Measurements from ENCODE around the gene TRIM60.
A peak's percentile ranks its signal among the peaks of the same experiment; 100 is the strongest.
"Not testable (repeated sequence)": the region's sequence is repeated elsewhere in the genome, so short reads cannot be mapped to it uniquely, and the experiment has no call there.

TRIM60 gene

DNA sequence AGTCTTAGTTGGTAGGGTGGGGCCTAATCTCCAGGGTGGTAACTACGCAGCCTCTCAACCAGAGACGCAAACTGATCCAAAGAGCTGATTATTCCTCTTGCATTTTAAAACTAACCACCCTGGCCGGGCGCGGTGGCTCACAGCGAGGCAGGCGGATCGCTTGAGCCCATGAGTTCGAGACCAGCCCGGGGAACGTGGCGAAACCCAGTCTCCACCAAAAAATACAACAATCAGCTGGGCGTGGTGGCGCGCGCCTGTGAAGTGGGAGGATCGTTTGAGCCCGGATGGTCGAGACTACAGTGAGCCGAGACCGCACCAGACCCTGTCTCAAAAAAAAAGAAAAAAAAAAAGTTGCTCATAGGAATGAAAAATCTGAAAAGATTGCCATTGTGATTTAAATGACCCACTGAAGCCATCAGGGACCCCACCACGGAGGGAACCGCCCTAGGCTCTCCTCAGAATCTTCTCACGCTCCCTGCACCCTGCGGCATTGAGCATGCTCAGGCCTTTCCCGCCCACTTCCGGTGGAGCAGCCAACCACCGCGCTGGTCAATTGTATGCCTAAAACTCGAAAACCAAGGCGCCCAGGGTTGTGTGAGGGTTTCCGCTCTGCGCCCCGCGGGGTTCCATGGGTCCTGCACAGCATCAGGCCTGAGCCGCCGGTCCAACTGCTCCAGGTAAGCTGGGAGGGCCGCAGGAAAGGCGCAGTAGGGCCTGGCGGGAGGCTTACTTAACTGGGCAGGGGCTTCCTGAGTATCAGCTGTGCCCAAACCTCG is at the start of gene TRIM60:
Gene TRIM60, plus strand, starts transcription at position 564 of the 776 bp plus-strand sequence. CDS start 8,074 bp downstream, outside the sequence.
- TF ChIP-seq, protein P1, sequence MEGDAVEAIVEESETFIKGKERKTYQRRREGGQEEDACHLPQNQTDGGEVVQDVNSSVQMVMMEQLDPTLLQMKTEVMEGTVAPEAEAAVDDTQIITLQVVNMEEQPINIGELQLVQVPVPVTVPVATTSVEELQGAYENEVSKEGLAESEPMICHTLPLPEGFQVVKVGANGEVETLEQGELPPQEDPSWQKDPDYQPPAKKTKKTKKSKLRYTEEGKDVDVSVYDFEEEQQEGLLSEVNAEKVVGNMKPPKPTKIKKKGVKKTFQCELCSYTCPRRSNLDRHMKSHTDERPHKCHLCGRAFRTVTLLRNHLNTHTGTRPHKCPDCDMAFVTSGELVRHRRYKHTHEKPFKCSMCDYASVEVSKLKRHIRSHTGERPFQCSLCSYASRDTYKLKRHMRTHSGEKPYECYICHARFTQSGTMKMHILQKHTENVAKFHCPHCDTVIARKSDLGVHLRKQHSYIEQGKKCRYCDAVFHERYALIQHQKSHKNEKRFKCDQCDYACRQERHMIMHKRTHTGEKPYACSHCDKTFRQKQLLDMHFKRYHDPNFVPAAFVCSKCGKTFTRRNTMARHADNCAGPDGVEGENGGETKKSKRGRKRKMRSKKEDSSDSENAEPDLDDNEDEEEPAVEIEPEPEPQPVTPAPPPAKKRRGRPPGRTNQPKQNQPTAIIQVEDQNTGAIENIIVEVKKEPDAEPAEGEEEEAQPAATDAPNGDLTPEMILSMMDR (IDR thresholded peaks at IDR 0.05), result no peak
- TF ChIP-seq ZFX (IDR thresholded peaks at IDR 0.05; ENCODE audit: borderline replicate concordance), result no peak
- H3K27ac ChIP-seq, result no peak within 1 kb of the TSS

DNA sequence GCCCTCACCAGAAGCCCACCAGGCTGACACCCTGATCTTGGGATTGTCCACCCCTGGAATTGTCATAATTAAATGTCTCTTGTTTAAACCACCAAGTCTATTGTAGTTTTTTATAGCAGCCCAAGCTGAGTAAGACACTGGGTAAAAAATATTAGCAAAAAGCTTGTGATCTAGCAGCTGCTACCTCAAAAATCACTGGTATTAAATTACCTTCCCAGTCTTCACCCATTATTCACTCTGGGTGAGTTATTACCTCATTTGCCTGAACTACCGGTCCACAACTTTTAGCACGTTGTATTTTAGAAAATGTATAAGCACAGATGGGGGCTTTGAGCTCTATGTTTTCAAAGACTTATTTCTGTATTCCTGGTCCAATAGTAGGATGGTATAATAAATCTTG is 42.3 kb upstream of the TRIM60 start:
- H3K27ac ChIP-seq, result no peak overlapping the region
- TF ChIP-seq, protein P1 (IDR thresholded peaks at IDR 0.05), result no peak
- TF ChIP-seq ZFX (IDR thresholded peaks at IDR 0.05; ENCODE audit: borderline replicate concordance), result no peak

DNA sequence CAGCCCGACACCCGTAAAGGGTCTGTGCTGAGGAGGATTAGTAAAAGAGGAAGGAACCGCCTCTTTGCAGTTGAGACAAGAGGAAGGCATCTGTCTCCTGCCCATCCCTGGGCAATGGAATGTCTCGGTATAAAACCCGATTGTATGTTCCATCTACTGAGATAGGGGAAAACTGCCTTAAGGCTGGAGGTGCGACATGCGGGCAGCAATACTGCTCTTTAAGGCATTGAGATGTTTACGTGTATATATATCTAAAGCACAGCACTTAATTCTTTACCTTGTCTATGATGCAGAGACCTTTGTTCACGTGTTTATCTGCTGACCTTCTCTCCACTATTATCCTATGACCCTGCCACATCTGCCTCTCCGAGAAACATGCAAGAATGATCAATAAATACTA is 41.0 kb upstream of the TRIM60 start:
- not testable (repeated sequence) for H3K27ac ChIP-seq

DNA sequence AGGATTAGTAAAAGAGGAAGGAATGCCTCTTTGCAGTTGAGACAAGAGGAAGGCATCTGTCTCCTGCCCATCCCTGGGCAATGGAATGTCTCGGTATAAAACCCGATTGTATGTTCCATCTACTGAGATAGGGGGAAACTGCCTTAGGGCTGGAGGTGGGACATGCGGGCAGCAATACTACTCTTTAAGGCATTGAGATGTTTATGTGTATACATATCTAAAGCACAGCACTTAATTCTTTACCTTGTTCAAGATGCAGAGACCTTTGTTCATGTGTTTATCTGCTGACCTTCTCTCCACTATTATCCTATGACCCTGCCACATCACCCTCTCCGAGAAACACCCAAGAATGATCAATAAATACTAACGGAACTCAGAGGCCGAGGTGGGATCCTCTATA is 35.7 kb upstream of the TRIM60 start:
- not testable (repeated sequence) for H3K27ac ChIP-seq

DNA sequence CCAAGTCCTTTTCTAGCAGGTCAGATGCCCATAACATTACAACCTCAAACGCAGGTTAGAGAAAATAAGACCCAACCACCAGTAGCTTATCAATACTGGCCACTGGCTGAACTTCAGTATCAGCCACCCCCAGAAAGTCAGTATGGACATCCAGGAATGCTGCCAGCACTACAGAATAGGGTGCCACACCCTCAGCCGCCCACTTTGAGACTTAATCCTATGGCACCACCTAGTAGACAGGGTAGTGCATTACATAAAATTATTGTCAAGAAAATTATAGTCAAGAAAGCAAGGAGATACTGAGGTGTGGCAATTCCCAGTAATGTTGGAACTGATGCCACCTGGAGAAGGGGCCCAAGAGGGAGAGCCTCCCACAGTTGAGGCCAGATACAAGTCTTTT is 34.5 kb upstream of the TRIM60 start:
- no peak overlapping the region for H3K27ac ChIP-seq
- TF ChIP-seq, protein P1 (IDR thresholded peaks at IDR 0.05), result peak; percentile 29
- TF ChIP-seq ZFX (IDR thresholded peaks at IDR 0.05; ENCODE audit: borderline replicate concordance), result no peak

DNA sequence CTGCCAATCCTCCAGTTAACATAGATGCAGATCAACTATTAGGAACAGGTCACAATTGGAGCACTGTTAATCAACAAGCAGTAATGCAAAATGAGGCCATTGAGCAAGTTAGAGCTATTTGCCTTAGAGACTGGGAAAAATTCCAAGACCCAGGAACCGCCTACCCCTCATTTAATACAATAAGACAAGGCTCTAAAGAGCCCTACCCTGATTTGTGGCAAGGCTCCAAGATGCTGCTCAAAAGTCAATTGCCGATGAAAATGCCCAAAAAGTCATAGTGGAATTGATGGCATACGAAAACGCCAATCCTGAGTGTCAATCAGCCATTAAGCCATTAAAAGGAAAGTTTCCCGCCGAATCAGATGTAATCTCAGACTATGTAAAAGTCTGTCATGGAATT is 33.9 kb upstream of the TRIM60 start:
- no peak for TF ChIP-seq ZFX (IDR thresholded peaks at IDR 0.05; ENCODE audit: borderline replicate concordance)
- TF ChIP-seq, protein P1 (IDR thresholded peaks at IDR 0.05), result no peak
- H3K27ac ChIP-seq, result no peak overlapping the region

DNA sequence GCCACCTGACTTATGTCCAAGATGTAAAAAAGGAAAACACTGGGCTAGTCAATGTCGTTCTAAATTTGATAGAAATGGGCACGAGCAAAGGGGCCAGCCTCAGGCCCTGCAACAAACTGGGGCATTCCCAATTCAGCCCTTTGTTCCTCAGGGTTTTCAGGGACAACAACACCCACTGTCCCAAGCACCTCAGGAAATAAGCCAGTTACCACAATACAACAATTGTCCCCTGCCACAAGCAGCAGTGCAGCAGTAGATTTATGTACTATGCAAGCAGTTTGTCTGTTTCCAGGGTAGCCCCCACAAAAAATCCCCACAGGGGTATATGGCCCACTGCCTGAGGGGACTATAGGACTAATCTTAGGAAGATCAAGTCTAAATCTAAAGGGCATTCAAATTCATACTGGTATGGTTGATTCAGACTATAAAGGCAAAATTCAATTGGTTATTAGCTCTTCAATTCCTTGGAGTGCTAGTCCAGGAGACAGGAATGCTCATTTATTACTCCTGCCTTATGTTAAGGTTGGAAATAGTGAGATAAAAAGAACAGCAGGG is 33.2 kb upstream of the TRIM60 start:
- not testable (repeated sequence) for H3K27ac ChIP-seq

DNA sequence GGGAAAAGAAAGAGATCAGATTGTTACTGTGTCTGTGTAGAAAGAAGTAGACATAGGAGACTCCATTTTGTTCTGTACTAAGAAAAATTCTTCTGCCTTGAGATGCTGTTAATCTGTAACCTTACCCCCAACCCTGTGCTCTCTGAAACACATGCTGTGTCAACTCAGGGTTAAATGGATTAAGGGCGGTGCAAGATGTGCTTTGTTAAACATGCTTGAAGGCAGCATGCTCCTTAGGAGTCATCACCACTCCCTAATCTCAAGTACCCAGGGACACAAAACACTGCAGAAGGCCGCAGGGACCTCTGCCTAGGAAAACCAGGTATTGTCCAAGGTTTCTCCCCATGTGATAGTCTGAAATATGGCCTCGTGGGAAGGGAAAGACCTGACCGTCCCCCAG is 29.8 kb upstream of the TRIM60 start:
- H3K27ac ChIP-seq, result not testable (repeated sequence)

DNA sequence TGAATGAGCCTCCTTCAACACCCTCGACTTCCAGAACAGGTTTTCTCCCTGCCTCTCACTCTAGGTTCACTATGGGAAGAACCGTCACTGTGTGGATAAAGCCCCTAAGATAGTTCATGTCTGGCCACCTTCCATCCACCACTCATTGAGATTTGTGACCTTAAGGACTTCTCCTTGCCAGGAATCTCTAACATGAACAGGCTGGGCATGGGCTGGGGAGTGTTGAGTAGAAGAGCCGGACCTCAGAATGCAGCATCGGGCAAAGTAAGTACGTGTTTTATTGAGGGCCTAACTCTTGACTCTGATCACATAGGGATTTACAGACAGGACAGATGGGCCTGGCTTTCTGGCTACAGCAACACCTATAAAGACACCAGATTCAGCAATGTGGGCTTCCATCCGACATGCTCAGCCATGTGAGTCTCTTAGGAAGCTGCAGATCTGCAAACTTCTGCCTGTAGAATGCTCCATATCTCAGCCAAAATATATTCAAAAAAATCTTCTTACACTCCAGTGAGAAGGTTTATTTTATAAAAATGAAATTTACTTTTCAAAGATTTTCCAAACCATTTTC is 26.4 kb upstream of the TRIM60 start:
- no peak overlapping the region for H3K27ac ChIP-seq
- no peak for TF ChIP-seq ZFX (IDR thresholded peaks at IDR 0.05; ENCODE audit: borderline replicate concordance)
- TF ChIP-seq, protein P1 (IDR thresholded peaks at IDR 0.05), result no peak
